GM12865 (cell line): ENCODE results near the gene SLC16A12.
"Not testable (repeated sequence)": the region's sequence is repeated elsewhere in the genome, so short reads cannot be mapped to it uniquely, and the experiment has no call there.

ENCODE experiments used
- DNase-seq: peaks from one replicate; pipeline ENCODE4 v3.0.0; 2010; ENCODE audit warnings: low read depth
- H3K4me3 ChIP-seq: 2 replicates; pipeline ENCODE4 v1.5.1; 2011; ENCODE audit warnings: mild to moderate bottlenecking, low read depth, low read length, control low read depth
- CTCF ChIP-seq: IDR thresholded peaks from 2 replicates; pipeline ENCODE4 v1.5.1; 2011; ENCODE audit warnings: low read length, control low read depth, low read depth, inconsistent platforms; ENCODE audit not compliant: insufficient read depth; ENCODE audit errors: missing control alignments

SLC16A12 gene

GRCh38 chr10:89537364-89537763 is 2.0 kb upstream of the SLC16A12 start:
- no peak for DNase-seq
- TF ChIP-seq CTCF: no peak
- H3K4me3 ChIP-seq: no peak overlapping the region

- no peak overlapping the region for H3K4me3 ChIP-seq
- no peak for DNase-seq
- no peak for TF ChIP-seq CTCF
Measured at GRCh38 chr10:89536013-89536354, 590 bp upstream of the SLC16A12 start.

GRCh38 chr10:89534826-89535166 is 598 bp downstream of the SLC16A12 start:
- no peak overlapping the region for H3K4me3 ChIP-seq
- no peak for TF ChIP-seq CTCF
- no peak for DNase-seq

GRCh38 chr10:89532476-89532875 is 2.9 kb downstream of the SLC16A12 start:
- no peak overlapping the region for H3K4me3 ChIP-seq
- no peak for TF ChIP-seq CTCF
- DNase-seq: no peak

GRCh38 chr10:89531359-89531758 is 4.0 kb downstream of the SLC16A12 start:
- DNase-seq: no peak
- H3K4me3 ChIP-seq: no peak overlapping the region
- TF ChIP-seq CTCF: no peak

- not testable (repeated sequence) for DNase-seq, H3K4me3 ChIP-seq
Measured at GRCh38 chr10:89529711-89530110, 5.7 kb downstream of the SLC16A12 start.

- H3K4me3 ChIP-seq: no peak overlapping the region
- no peak for DNase-seq
- TF ChIP-seq CTCF: no peak
Measured at GRCh38 chr10:89526358-89526757, 9.0 kb downstream of the SLC16A12 start.

GRCh38 chr10:89525556-89525955 is 9.8 kb downstream of the SLC16A12 start:
- no peak for DNase-seq
- no peak for TF ChIP-seq CTCF
- no peak overlapping the region for H3K4me3 ChIP-seq
